ENCODE results near the gene NRN1. TPM values are rescaled to one million over a fixed set of nuclear protein-coding genes. Genes with fewer than 3 reads are reported as not detected.
"Not testable (repeated sequence)": the region's sequence is repeated elsewhere in the genome, so short reads cannot be mapped to it uniquely, and the experiment has no call there.

Gene NRN1
- total and polyA plus RNA-seq, 2 experiments from 2014 or later, result 50.5 to 94.6 TPM

DNA sequence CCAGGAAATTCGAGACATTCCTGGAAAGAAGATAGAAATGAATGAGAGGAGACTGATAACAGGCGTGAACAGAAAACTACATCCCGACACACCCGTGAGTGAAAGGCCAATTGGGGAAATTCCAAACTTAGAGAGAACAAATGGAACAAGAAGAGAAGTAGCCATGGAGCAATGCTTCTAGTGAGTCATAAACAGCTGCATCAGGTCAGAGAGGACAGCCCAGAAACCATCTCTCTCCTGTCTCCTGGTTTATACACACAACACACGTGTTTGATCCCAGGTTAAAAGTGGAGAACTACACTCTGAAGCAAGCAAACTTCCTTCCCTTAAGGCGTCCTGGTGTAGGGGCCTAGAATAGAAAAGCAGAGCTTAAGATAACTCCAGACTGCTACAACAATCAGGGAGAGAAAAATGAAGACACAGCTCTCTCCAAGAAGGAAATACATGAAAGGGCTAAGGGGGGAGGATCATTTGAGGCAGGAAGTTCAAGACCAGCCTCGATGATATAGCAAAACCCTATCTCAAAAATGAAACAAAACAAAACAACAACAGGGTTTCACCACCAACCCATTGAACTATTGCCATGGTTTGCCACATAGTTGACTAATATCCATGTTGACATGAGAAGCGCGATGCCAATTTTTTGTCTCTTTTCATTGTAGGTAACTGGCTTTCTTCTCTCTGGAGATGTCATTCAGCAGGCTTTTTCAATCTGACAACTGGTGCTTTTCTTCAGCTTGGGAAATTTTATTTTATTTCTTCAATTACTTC is 26.9 kb downstream of the NRN1 start:
- Histone ChIP-seq H4K20me1 (ENCODE audit: insufficient read depth) (no peaks in the 10 kb centered on the region), H3F3A (ENCODE audit: insufficient read depth) (peaks cover 26% of the 10 kb centered on the region), H3K79me2 (ENCODE audit: insufficient read depth) (no peaks in the 10 kb centered on the region), H3K27me3 (replicated peaks; ENCODE audit: insufficient read depth) (no peaks in the 10 kb centered on the region), H3K9ac (no peak overlapping the region), H2AFZ (no peak overlapping the region), H3K4me3 (no peak overlapping the region), H3K9me3 (ENCODE audit: low read depth) (no peaks in the 10 kb centered on the region), H3K36me3 (ENCODE audit: low read depth) (no peaks in the 10 kb centered on the region), H3K4me2 (ENCODE audit: unreplicated experiment) (no peak overlapping the region), H3K27ac (no peak overlapping the region), H3K4me1 (ENCODE audit: insufficient read depth) (peaks cover 16% of the 10 kb centered on the region), H3K9me2 (ENCODE audit: insufficient read depth) (no peaks in the 10 kb centered on the region)
- DNase-seq, result peak; percentile 86
- in situ Hi-C loops (cut with MboI), result no loop called here
- no peak for TF ChIP-seq EZH2 (IDR thresholded peaks at IDR 0.05; ENCODE audit: insufficient read depth, poor library complexity, severe bottlenecking)
- no peak for TF ChIP-seq EZH2phosphoT487 (IDR thresholded peaks at IDR 0.05; ENCODE audit: insufficient read depth, low read depth)
- WGBS, 2 experiments (ENCODE audit: low coverage in 1 of 2, low lambda C conversion rate in 2 of 2, missing lambda C conversion rate in 2 of 2), result 35 to 36% methylated on average over 9 of the region's 9 CpGs

DNA sequence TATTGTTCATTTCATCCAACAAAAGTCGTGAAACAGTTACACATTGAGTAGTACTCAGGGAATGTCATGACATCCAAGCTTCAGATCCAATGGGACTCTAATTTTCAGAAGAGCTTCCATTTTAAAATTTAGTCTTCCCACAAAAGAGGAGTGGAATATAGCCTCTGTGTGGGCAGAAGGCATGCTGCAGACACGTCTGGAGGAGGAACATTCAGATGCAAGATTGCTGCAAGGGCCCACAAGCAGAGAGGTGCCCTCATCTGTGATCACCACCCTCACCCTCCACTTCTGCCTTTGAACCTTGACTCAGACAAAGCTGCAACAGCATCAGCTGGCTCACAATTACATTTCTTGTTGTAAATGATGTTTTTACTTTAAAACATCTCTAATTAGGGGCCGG is 29.9 kb downstream of the NRN1 start:
- WGBS, 2 experiments (ENCODE audit: low coverage in 1 of 2, low lambda C conversion rate in 2 of 2, missing lambda C conversion rate in 2 of 2), result 83 to 90% methylated on average over 3 of the region's 3 CpGs
- DNase-seq, result no peak
- no peaks in the 10 kb centered on the region for H3K79me2 ChIP-seq (ENCODE audit: insufficient read depth)
- no peak overlapping the region for H3K9ac ChIP-seq
- TF ChIP-seq EZH2 (IDR thresholded peaks at IDR 0.05; ENCODE audit: insufficient read depth, poor library complexity, severe bottlenecking) (no peak), EZH2phosphoT487 (IDR thresholded peaks at IDR 0.05; ENCODE audit: insufficient read depth, low read depth) (no peak)
- no peaks in the 10 kb centered on the region for H3K27me3 ChIP-seq (replicated peaks; ENCODE audit: insufficient read depth)
- H3K4me2 ChIP-seq (ENCODE audit: unreplicated experiment), result no peak overlapping the region
- in situ Hi-C loops (cut with MboI), result no loop called here
- H3K9me2 ChIP-seq (ENCODE audit: insufficient read depth), result no peaks in the 10 kb centered on the region
- H2AFZ ChIP-seq, result no peak overlapping the region
- no peak overlapping the region for H3K27ac ChIP-seq
- H3F3A ChIP-seq (ENCODE audit: insufficient read depth), result peaks cover 22% of the 10 kb centered on the region
- H3K9me3 ChIP-seq (ENCODE audit: low read depth), result no peaks in the 10 kb centered on the region
- peaks cover 15% of the 10 kb centered on the region for H3K4me1 ChIP-seq (ENCODE audit: insufficient read depth)
- H3K4me3 ChIP-seq, result no peak overlapping the region
- H3K36me3 ChIP-seq (ENCODE audit: low read depth), result no peaks in the 10 kb centered on the region
- H4K20me1 ChIP-seq (ENCODE audit: insufficient read depth), result no peaks in the 10 kb centered on the region

DNA sequence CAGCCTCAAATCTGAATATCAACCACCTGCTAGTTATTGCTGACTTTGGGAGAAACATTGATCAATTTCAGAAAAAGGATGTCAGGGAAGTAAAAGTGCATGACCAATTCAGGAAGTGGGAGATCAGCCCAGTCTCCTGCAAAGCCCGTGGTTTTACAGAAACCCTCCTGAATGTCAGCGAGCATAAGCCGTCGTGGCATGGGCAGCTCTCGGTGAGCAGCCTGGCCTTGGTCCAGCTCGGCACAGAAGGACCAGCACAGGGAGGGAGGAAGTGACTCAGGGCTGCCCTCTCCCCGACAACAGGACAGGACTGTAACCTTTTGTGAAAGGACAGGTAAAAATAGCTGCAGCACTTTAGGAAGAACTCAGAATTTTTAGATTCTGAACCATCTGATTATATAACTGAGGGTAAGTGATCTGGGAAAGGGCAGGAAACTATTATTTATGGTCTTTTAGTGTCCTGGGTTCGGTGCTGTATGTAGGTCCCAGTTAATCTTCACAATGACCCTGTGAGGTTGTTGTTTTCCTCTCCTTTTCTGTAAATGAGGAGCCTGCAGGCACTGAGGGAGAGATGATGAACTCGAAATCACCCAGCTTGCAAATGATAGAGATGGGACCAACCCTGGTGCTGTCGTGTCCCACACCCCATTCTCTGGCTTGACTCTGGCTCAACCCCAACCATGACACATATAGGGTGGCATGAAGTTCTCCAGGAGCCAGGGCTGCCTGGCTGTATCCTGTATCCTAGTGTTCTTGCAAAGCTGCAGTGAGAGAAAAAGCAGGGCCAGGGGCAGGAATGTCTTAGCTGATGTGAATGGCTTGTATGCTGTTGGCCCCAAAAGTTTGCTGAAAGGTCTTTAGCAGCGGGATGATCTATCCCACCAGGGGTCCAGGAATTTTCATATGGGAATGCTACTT is 37.6 kb downstream of the NRN1 start:
- TF ChIP-seq EZH2 (IDR thresholded peaks at IDR 0.05; ENCODE audit: insufficient read depth, poor library complexity, severe bottlenecking) (no peak), EZH2phosphoT487 (IDR thresholded peaks at IDR 0.05; ENCODE audit: insufficient read depth, low read depth) (no peak)
- H4K20me1 ChIP-seq (ENCODE audit: insufficient read depth), result no peaks in the 10 kb centered on the region
- no peaks in the 10 kb centered on the region for H3K79me2 ChIP-seq (ENCODE audit: insufficient read depth)
- no peaks in the 10 kb centered on the region for H3K9me3 ChIP-seq (ENCODE audit: low read depth)
- H3K27ac ChIP-seq, result peak overlapping the region; percentile 28
- H3F3A ChIP-seq (ENCODE audit: insufficient read depth), result peaks cover 17% of the 10 kb centered on the region; the same call in 1 of the 2 replicates
- H3K4me3 ChIP-seq, result peak overlapping the region; percentile 12
- peak overlapping the region; percentile 3; the same call in 1 of the 2 replicates for H3K9ac ChIP-seq
- H3K36me3 ChIP-seq (ENCODE audit: low read depth), result no peaks in the 10 kb centered on the region
- H3K27me3 ChIP-seq (replicated peaks; ENCODE audit: insufficient read depth), result no peaks in the 10 kb centered on the region
- peak; percentile 82 for DNase-seq
- H2AFZ ChIP-seq, result peak overlapping the region; percentile 13; the same call in 1 of the 2 replicates
- H3K4me1 ChIP-seq (ENCODE audit: insufficient read depth), result peaks cover 22% of the 10 kb centered on the region
- WGBS, 2 experiments (ENCODE audit: low coverage in 1 of 2, low lambda C conversion rate in 2 of 2, missing lambda C conversion rate in 2 of 2), result 8 to 9% methylated on average over 11 of the region's 11 CpGs
- in situ Hi-C loops (cut with MboI), result no loop called here
- peak overlapping the region; percentile 56 for H3K4me2 ChIP-seq (ENCODE audit: unreplicated experiment)
- H3K9me2 ChIP-seq (ENCODE audit: insufficient read depth), result no peaks in the 10 kb centered on the region

DNA sequence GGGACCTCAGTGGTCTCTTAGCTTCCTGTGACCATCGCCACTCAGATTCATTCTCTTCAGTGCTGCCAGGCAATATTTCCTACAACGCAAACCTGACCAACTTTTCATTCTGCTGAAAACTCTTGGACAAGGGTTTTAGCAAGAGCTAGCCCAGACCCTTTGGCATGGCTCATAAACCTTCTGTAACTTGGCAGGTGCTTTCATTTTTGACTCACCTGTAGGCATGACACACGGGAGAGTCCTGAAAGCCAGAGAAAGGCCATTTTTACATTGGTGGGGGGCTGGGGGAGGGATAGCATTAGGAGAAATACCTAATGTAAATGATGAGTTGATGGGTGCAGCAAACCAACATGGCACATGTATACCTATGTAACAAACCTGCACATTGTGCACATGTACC is 38.7 kb downstream of the NRN1 start:
- H3K36me3 ChIP-seq (ENCODE audit: low read depth); H3K9ac ChIP-seq; H4K20me1 ChIP-seq (ENCODE audit: insufficient read depth); H3K27me3 ChIP-seq (replicated peaks; ENCODE audit: insufficient read depth); H3K27ac ChIP-seq; H2AFZ ChIP-seq; H3K9me2 ChIP-seq (ENCODE audit: insufficient read depth); H3K4me3 ChIP-seq; H3K9me3 ChIP-seq (ENCODE audit: low read depth); DNase-seq; H3K79me2 ChIP-seq (ENCODE audit: insufficient read depth); in situ Hi-C loops (cut with MboI): not testable (repeated sequence)
- H3F3A ChIP-seq (ENCODE audit: insufficient read depth), result peaks cover 17% of the 10 kb centered on the region; the same call in 1 of the 2 replicates
- H3K4me1 ChIP-seq (ENCODE audit: insufficient read depth), result peaks cover 22% of the 10 kb centered on the region
- WGBS, 2 experiments (ENCODE audit: low coverage in 1 of 2, low lambda C conversion rate in 2 of 2, missing lambda C conversion rate in 2 of 2), result 95 to 98% methylated on average over 3 of the region's 3 CpGs
- H3K4me2 ChIP-seq (ENCODE audit: unreplicated experiment), result peak overlapping the region; percentile 33

All from GM23248 (cell line).